ENCODE data around the gene MXD4. TPM values are rescaled to one million over a fixed set of nuclear protein-coding genes. Genes with fewer than 3 reads are reported as not detected.

MXD4 gene
- total and polyA plus RNA-seq, 2 donors (not counting 1 experiment from before 2014, with no cell fraction given) = 67.3 to 75.3 TPM

DNA sequence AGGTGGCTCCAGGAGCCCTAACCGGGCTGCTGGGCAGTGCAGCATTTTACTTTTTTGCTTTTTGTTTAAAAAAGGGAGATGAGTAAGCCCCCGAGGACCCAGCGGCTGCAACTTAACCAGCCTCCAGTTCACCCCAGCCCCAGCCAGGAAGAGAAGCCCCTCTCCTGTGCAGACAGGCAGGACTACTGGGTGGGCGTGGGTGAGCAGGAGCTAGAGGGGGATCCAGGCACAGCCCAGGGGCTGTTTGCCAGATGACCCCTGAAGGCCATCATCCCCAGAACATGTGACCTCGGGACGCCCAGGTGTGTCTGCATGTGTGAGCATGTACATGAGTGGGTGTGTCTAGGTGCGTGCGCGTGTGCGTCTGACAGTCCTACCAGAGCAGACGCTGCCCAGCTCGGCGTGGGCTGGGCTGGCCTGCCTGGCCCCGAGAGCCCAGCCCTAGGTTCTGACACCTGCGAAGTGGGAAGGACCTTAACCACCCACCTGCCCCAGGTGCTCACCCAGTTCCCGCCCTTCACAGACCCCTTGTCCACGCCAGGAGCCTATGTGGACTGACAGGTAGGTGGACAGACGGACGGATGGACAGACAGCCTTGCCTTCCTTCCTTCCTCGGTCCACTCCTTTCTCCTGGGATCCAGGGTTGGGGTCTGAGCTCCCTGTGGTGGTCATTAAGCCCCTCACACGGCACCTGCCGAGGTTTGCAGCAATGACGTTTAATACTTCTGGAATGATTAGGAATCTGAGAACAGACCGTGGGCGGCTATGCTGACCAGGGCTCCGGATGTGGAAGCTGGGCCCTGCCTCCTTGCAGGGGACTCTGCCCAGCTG lies 12.2 kb downstream of the MXD4 start:
- TF ChIP-seq, protein P1, sequence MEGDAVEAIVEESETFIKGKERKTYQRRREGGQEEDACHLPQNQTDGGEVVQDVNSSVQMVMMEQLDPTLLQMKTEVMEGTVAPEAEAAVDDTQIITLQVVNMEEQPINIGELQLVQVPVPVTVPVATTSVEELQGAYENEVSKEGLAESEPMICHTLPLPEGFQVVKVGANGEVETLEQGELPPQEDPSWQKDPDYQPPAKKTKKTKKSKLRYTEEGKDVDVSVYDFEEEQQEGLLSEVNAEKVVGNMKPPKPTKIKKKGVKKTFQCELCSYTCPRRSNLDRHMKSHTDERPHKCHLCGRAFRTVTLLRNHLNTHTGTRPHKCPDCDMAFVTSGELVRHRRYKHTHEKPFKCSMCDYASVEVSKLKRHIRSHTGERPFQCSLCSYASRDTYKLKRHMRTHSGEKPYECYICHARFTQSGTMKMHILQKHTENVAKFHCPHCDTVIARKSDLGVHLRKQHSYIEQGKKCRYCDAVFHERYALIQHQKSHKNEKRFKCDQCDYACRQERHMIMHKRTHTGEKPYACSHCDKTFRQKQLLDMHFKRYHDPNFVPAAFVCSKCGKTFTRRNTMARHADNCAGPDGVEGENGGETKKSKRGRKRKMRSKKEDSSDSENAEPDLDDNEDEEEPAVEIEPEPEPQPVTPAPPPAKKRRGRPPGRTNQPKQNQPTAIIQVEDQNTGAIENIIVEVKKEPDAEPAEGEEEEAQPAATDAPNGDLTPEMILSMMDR (IDR thresholded peaks at IDR 0.05) = no peak
- TF ChIP-seq EZH2 (IDR thresholded peaks at IDR 0.05; ENCODE audit: borderline replicate concordance, insufficient read depth, low read depth, low read length, poor library complexity, severe bottlenecking) = no peak
- no peak overlapping the region for H3K4me3 ChIP-seq (ENCODE audit: control extremely low read depth in 1 of 5, extremely low read depth in 1 of 5, insufficient read depth in 1 of 5, low read depth in 2 of 5, low read length in 4 of 5)
- WGBS (ENCODE audit: insufficient coverage) = 91% methylated on average over 24 of the region's 26 CpGs
- ChIA-PET CTCF (no interaction called here), POLR2A (interaction anchor here (0.6 to 0.7 kb wide), 3 partner anchors 11 to 155 kb away, joined by 4 to 14 read pairs (median 4); no protein-coding TSS in a partner anchor)
- H3K4me2 ChIP-seq (replicated peaks; ENCODE audit: low read depth, low read length, poor library complexity, severe bottlenecking) = no peak overlapping the region
- Mint-ChIP-seq H3K4me1 (no peaks in the 10 kb centered on the region), H3K4me3 (no peak overlapping the region), H3K27ac (no peak overlapping the region), H3K27me3 (no peaks in the 10 kb centered on the region), H3K9me3 (ENCODE audit: insufficient read depth) (no peaks in the 10 kb centered on the region)
- no peak overlapping the region for H2AFZ ChIP-seq (ENCODE audit: insufficient read depth, low read depth, low read length, poor library complexity, severe bottlenecking)
- H4K20me1 ChIP-seq (ENCODE audit: control insufficient read depth, insufficient read depth, low read length, poor library complexity, severe bottlenecking) = peaks cover 42% of the 10 kb centered on the region
- no peaks in the 10 kb centered on the region for H3K4me1 ChIP-seq (ENCODE audit: control insufficient read depth in 2 of 2, insufficient read depth in 2 of 2, low read length in 2 of 2)
- H3K9ac ChIP-seq (ENCODE audit: low read length) = no peak overlapping the region
- H3K9me3 ChIP-seq (ENCODE audit: control extremely low read depth in 1 of 3, control insufficient read depth in 2 of 3, insufficient read depth in 1 of 3, low read length in 2 of 3) = no peaks in the 10 kb centered on the region
- ATAC-seq (ENCODE audit: low read depth) (no peak), DNase-seq (peak; percentile 8)
- peaks cover 0 to 56% of the 10 kb centered on the region in 2 experiments for H3K36me3 ChIP-seq (replicated peaks in 1 of 2; ENCODE audit: control extremely low read depth in 1 of 2, control insufficient read depth in 1 of 2, extremely low read depth in 1 of 2, insufficient read depth in 2 of 2, low read length in 1 of 2)
- intact Hi-C loops (cut with micrococcal nuclease) = loop anchor here (10.0 kb wide), 1 partner anchor 245 kb away; the partner anchor contains the start of gene NELFA
- H3K79me2 ChIP-seq (ENCODE audit: control insufficient read depth, insufficient read depth, low read length) = no peaks in the 10 kb centered on the region
- H3K27me3 ChIP-seq (replicated peaks in 1 of 4; ENCODE audit: control extremely low read depth in 1 of 4, control insufficient read depth in 3 of 4, insufficient read depth in 4 of 4, low read length in 3 of 4) = no peaks in the 10 kb centered on the region
- H3K27ac ChIP-seq (ENCODE audit: low read length in 2 of 2) = no peak overlapping the region

DNA sequence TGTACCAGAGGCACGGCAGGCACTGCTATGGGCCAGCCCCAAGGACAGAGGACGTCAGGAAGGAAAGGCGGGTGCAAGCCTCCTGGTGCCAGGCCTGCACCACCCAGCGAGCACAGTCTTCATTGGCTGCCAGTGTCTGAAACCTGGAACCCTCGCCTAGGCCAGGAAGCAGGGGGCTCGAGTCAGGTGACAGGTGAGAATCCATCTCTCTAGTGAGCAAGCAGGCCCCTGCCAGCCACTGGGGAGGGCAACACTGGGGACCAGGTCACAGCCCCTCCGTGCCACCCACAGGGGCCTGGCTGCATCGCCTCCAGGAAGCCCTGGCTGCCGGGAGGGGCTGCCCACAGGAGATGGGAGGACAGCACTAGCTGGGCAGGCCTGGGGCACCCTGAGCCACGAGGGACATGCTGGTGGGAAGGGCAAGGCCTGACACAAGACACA lies 13.1 kb downstream of the MXD4 start:
- Histone ChIP-seq H3K9ac (ENCODE audit: low read length) (no peak overlapping the region), H3K4me3 (ENCODE audit: control extremely low read depth in 1 of 5, extremely low read depth in 1 of 5, insufficient read depth in 1 of 5, low read depth in 2 of 5, low read length in 4 of 5) (no peak overlapping the region), H2AFZ (ENCODE audit: insufficient read depth, low read depth, low read length, poor library complexity, severe bottlenecking) (no peak overlapping the region), H3K4me1 (ENCODE audit: control insufficient read depth in 2 of 2, insufficient read depth in 2 of 2, low read length in 2 of 2) (peaks cover 3 to 4% of the 10 kb centered on the region in 2 donors), H3K36me3 (replicated peaks in 1 of 2; ENCODE audit: control extremely low read depth in 1 of 2, control insufficient read depth in 1 of 2, extremely low read depth in 1 of 2, insufficient read depth in 2 of 2, low read length in 1 of 2) (peaks cover 0 to 49% of the 10 kb centered on the region in 2 experiments), H3K79me2 (ENCODE audit: control insufficient read depth, insufficient read depth, low read length) (no peaks in the 10 kb centered on the region), H4K20me1 (ENCODE audit: control insufficient read depth, insufficient read depth, low read length, poor library complexity, severe bottlenecking) (peaks cover 36% of the 10 kb centered on the region), H3K9me3 (ENCODE audit: control extremely low read depth in 1 of 3, control insufficient read depth in 2 of 3, insufficient read depth in 1 of 3, low read length in 2 of 3) (no peaks in the 10 kb centered on the region), H3K27me3 (replicated peaks in 1 of 4; ENCODE audit: control extremely low read depth in 1 of 4, control insufficient read depth in 3 of 4, insufficient read depth in 4 of 4, low read length in 3 of 4) (no peaks in the 10 kb centered on the region), H3K4me2 (replicated peaks; ENCODE audit: low read depth, low read length, poor library complexity, severe bottlenecking) (no peak overlapping the region), H3K27ac (ENCODE audit: low read length in 2 of 2) (no peak overlapping the region)
- no peak overlapping the region for H3K27ac Mint-ChIP-seq
- 86% methylated on average over 10 of the region's 10 CpGs for WGBS (ENCODE audit: insufficient coverage)
- H3K4me1 Mint-ChIP-seq = peaks cover 5% of the 10 kb centered on the region
- CTCF ChIA-PET = interaction anchor here (0.8 kb wide), 1 partner anchor 170 kb away, joined by 3 read pairs; the partner anchor contains the start of genes CFAP99 and ZFYVE28
- no peak overlapping the region for H3K4me3 Mint-ChIP-seq
- ATAC-seq (ENCODE audit: low read depth) (no peak), DNase-seq (peak; percentile 5)
- no peaks in the 10 kb centered on the region for H3K27me3 Mint-ChIP-seq
- no peak for TF ChIP-seq EZH2 (IDR thresholded peaks at IDR 0.05; ENCODE audit: borderline replicate concordance, insufficient read depth, low read depth, low read length, poor library complexity, severe bottlenecking)
- TF ChIP-seq, protein P1 (IDR thresholded peaks at IDR 0.05) = no peak
- POLR2A ChIA-PET = no interaction called here
- H3K9me3 Mint-ChIP-seq (ENCODE audit: insufficient read depth) = no peaks in the 10 kb centered on the region
- intact Hi-C loops (cut with micrococcal nuclease) = loop anchor here (10.0 kb wide), 1 partner anchor 244 kb away; the partner anchor contains the start of gene NELFA

Measured in B cell (primary cell).